ENCODE data around the gene IFNL1.

Gene IFNL1

DNA sequence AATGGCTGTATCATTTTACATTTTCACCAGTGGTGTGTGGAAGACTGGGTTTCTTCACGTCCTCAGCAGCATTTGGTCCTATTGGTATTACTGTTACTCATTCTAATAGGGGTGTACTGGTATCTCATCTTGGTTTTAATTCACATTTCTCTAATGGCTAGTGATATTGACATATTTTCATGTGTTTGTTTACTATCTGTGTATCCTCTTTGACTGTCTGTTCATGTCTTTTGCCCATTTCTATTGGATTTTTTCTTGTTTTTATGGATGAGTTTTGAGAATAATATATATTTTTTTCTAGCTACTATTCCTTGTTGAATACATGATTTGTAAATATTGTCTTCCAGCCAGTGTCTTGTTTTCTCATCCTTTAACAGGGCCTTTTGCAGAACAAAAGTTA is 14.2 kb upstream of the IFNL1 start:
- DNase-seq (ENCODE audit: low spot score) (no peak), ATAC-seq (ENCODE audit: low read depth) (no peak)
- H3K36me3 ChIP-seq (ENCODE audit: low read depth) = no peaks in the 10 kb centered on the region
- H3K4me1 ChIP-seq (ENCODE audit: insufficient read depth, poor library complexity, severe bottlenecking) = no peaks in the 10 kb centered on the region
- H3K27me3 ChIP-seq (ENCODE audit: insufficient read depth, poor library complexity, severe bottlenecking) = peaks cover 3% of the 10 kb centered on the region
- no peak overlapping the region for H3K4me3 ChIP-seq (ENCODE audit: severe bottlenecking)
- peaks cover 1% of the 10 kb centered on the region for H3K9me3 ChIP-seq (ENCODE audit: severe bottlenecking)
- TF ChIP-seq CTCF (IDR thresholded peaks at IDR 0.05; ENCODE audit: poor library complexity, severe bottlenecking) = no peak
- no peak overlapping the region for H3K27ac ChIP-seq (ENCODE audit: poor library complexity, severe bottlenecking)

- Histone ChIP-seq H3K27me3 (ENCODE audit: insufficient read depth, poor library complexity, severe bottlenecking) (peaks cover 3% of the 10 kb centered on the region), H3K4me3 (ENCODE audit: severe bottlenecking) (no peak overlapping the region), H3K36me3 (ENCODE audit: low read depth) (no peaks in the 10 kb centered on the region), H3K4me1 (ENCODE audit: insufficient read depth, poor library complexity, severe bottlenecking) (no peaks in the 10 kb centered on the region), H3K9me3 (ENCODE audit: severe bottlenecking) (peaks cover 1% of the 10 kb centered on the region), H3K27ac (ENCODE audit: poor library complexity, severe bottlenecking) (no peak overlapping the region)
- TF ChIP-seq CTCF (IDR thresholded peaks at IDR 0.05; ENCODE audit: poor library complexity, severe bottlenecking) = no peak
- DNase-seq (ENCODE audit: low spot score) = no peak
- no peak for ATAC-seq (ENCODE audit: low read depth)
Observed at GRCh38 chr19:39284032-39284431, 12.2 kb upstream of the IFNL1 start.

- H3K36me3 ChIP-seq (ENCODE audit: low read depth) = no peaks in the 10 kb centered on the region
- no peak for ATAC-seq (ENCODE audit: low read depth)
- no peak for DNase-seq (ENCODE audit: low spot score)
- no peak for TF ChIP-seq CTCF (IDR thresholded peaks at IDR 0.05; ENCODE audit: poor library complexity, severe bottlenecking)
- no peaks in the 10 kb centered on the region for H3K27me3 ChIP-seq (ENCODE audit: insufficient read depth, poor library complexity, severe bottlenecking)
- no peaks in the 10 kb centered on the region for H3K9me3 ChIP-seq (ENCODE audit: severe bottlenecking)
- no peaks in the 10 kb centered on the region for H3K4me1 ChIP-seq (ENCODE audit: insufficient read depth, poor library complexity, severe bottlenecking)
- H3K4me3 ChIP-seq (ENCODE audit: severe bottlenecking) = no peak overlapping the region
- no peak overlapping the region for H3K27ac ChIP-seq (ENCODE audit: poor library complexity, severe bottlenecking)
Observed at GRCh38 chr19:39293394-39293793, 2.8 kb upstream of the IFNL1 start.

- H3K36me3 ChIP-seq (ENCODE audit: low read depth) = no peaks in the 10 kb centered on the region
- H3K27ac ChIP-seq (ENCODE audit: poor library complexity, severe bottlenecking) = no peak overlapping the region
- H3K9me3 ChIP-seq (ENCODE audit: severe bottlenecking) = no peaks in the 10 kb centered on the region
- ATAC-seq (ENCODE audit: low read depth) (no peak), DNase-seq (ENCODE audit: low spot score) (no peak)
- no peaks in the 10 kb centered on the region for H3K27me3 ChIP-seq (ENCODE audit: insufficient read depth, poor library complexity, severe bottlenecking)
- TF ChIP-seq CTCF (IDR thresholded peaks at IDR 0.05; ENCODE audit: poor library complexity, severe bottlenecking) = no peak
- H3K4me3 ChIP-seq (ENCODE audit: severe bottlenecking) = no peak overlapping the region
- no peaks in the 10 kb centered on the region for H3K4me1 ChIP-seq (ENCODE audit: insufficient read depth, poor library complexity, severe bottlenecking)
Observed at GRCh38 chr19:39296906-39297305, 699 bp downstream of the IFNL1 start.

- H3K9me3 ChIP-seq (ENCODE audit: severe bottlenecking) = no peaks in the 10 kb centered on the region
- H3K36me3 ChIP-seq (ENCODE audit: low read depth) = no peaks in the 10 kb centered on the region
- ATAC-seq (ENCODE audit: low read depth) (no peak), DNase-seq (ENCODE audit: low spot score) (no peak)
- H3K27me3 ChIP-seq (ENCODE audit: insufficient read depth, poor library complexity, severe bottlenecking) = no peaks in the 10 kb centered on the region
- H3K27ac ChIP-seq (ENCODE audit: poor library complexity, severe bottlenecking) = no peak overlapping the region
- TF ChIP-seq CTCF (IDR thresholded peaks at IDR 0.05; ENCODE audit: poor library complexity, severe bottlenecking) = no peak
- no peak overlapping the region for H3K4me3 ChIP-seq (ENCODE audit: severe bottlenecking)
- H3K4me1 ChIP-seq (ENCODE audit: insufficient read depth, poor library complexity, severe bottlenecking) = no peaks in the 10 kb centered on the region
Observed at GRCh38 chr19:39297931-39298634, 1.9 kb downstream of the IFNL1 start.
